HL-60 (cell line): Measurements from ENCODE around the gene SNTG2.

ENCODE experiments used
- DNase-seq, 2 experiments: peaks; one replicate each; pipeline ENCODE4 v3.0.0-alpha.2; 2010 to 2020; ENCODE audit warnings: low read depth in 1 of 2, low spot score in 1 of 2
- H3K27ac ChIP-seq: fragments of 250-450 bp; sonication (Bioruptor Pico); replicated peaks from 2 replicates; pipeline ENCODE4 v1.5.1; 2020; ENCODE audit warnings: mild to moderate bottlenecking, moderate library complexity
- H3K27me3 ChIP-seq: fragments of 250-450 bp; sonication (Bioruptor Pico); 2 replicates; pipeline ENCODE4 v1.5.1; 2021; ENCODE audit warnings: mild to moderate bottlenecking, moderate library complexity; ENCODE audit not compliant: insufficient read depth, poor library complexity, severe bottlenecking
- H3K4me3 ChIP-seq: replicated peaks from 2 replicates; pipeline ENCODE4 v1.5.1; 2011; ENCODE audit warnings: mild to moderate bottlenecking, control low read depth, low read length; ENCODE audit not compliant: insufficient read depth
- CTCF ChIP-seq: IDR thresholded peaks from one replicate; pipeline ENCODE4 v1.5.1; 2011; ENCODE audit warnings: low read length, control low read depth, inconsistent platforms; ENCODE audit not compliant: insufficient read depth
- GABPA ChIP-seq: IDR thresholded peaks from 2 replicates; pipeline ENCODE4 v1.6.1; 2012; ENCODE audit warnings: low read depth
- POLR2AphosphoS5 ChIP-seq: IDR thresholded peaks from 2 replicates; pipeline ENCODE4 v1.6.1; 2012; ENCODE audit warnings: low read depth
- REST ChIP-seq: IDR thresholded peaks from 2 replicates; pipeline ENCODE4 v1.6.1; 2012; ENCODE audit warnings: low read depth; ENCODE audit not compliant: insufficient replicate concordance
- SPI1 ChIP-seq: IDR thresholded peaks from 2 replicates; pipeline ENCODE4 v1.6.1; 2012; ENCODE audit warnings: low read depth, mild to moderate bottlenecking, borderline replicate concordance

The SNTG2 gene

GRCh38 chr2:1219901-1220573 lies 269.4 kb downstream of the SNTG2 start:
- no peak for DNase-seq
- no peaks in the 10 kb centered on the region for H3K27me3 ChIP-seq
- H3K4me3 ChIP-seq, result no peak overlapping the region
- no peak overlapping the region for H3K27ac ChIP-seq
- TF ChIP-seq REST (no peak), SPI1 (no peak), CTCF (no peak), GABPA (no peak), POLR2AphosphoS5 (no peak)

GRCh38 chr2:1222056-1222455 lies 271.4 kb downstream of the SNTG2 start:
- no peak for DNase-seq
- no peak for TF ChIP-seq REST
- no peak for TF ChIP-seq GABPA
- no peak for TF ChIP-seq CTCF
- TF ChIP-seq SPI1, result no peak
- Histone ChIP-seq H3K27ac (no peak overlapping the region), H3K27me3 (no peaks in the 10 kb centered on the region), H3K4me3 (no peak overlapping the region)

- no peak for DNase-seq
- H3K27me3 ChIP-seq, result no peaks in the 10 kb centered on the region
- no peak overlapping the region for H3K27ac ChIP-seq
- TF ChIP-seq SPI1, result no peak
- TF ChIP-seq CTCF, result no peak
- TF ChIP-seq POLR2AphosphoS5, result no peak
- TF ChIP-seq GABPA, result no peak
- no peak for TF ChIP-seq REST
- no peak overlapping the region for H3K4me3 ChIP-seq
Observed at GRCh38 chr2:1223791-1224190, 273.1 kb downstream of the SNTG2 start.
